Neutrophil (primary cell): ENCODE results near the gene CACNA1E.

Experiments used
- H3K27ac ChIP-seq: fragments of 200-600 bp; sonication (generic); 2 replicates; pipeline ENCODE4 v1.5.1; 2016; ENCODE audit warnings: mild to moderate bottlenecking, moderate library complexity
- H3K27me3 ChIP-seq: fragments of 200-600 bp; sonication (generic); 2 replicates; pipeline ENCODE4 v1.6.0; 2016; ENCODE audit warnings: mild to moderate bottlenecking
- H3K36me3 ChIP-seq: fragments of 200-600 bp; sonication (generic); 2 replicates; pipeline ENCODE4 v1.5.1; 2017
- H3K4me1 ChIP-seq, 2 experiments: fragments of 200-600 bp in 1 of 2; sonication (generic) in 1 of 2; 1 replicate in 1 of 2; 2 replicates in 1 of 2; pipeline versions ENCODE4 v1.5.1 to v1.6.1; 2013 to 2016; ENCODE audit warnings: low read depth in 1 of 2, low read length in 1 of 2, mild to moderate bottlenecking in 1 of 2, moderate library complexity in 1 of 2; ENCODE audit not compliant: control insufficient read depth in 1 of 2, insufficient read depth in 1 of 2
- H3K4me3 ChIP-seq, 2 experiments: fragments of 200-600 bp in 1 of 2; sonication (generic) in 1 of 2; 1 replicate in 1 of 2; 2 replicates in 1 of 2; pipeline ENCODE4 v1.5.1; 2013 to 2016; ENCODE audit warnings: low read depth in 1 of 2, low read length in 1 of 2, mild to moderate bottlenecking in 1 of 2, moderate library complexity in 1 of 2
- H3K9me3 ChIP-seq: fragments of 200-600 bp; sonication (generic); 2 replicates; pipeline ENCODE4 v1.5.1; 2016
- TF ChIP-seq, protein P1 (sequence below): fragments of 200-600 bp; sonication (generic); IDR thresholded peaks from 2 replicates; pipeline ENCODE4 v1.5.1; 2016; ENCODE audit warnings: antibody characterized with exemption

CACNA1E gene

DNA sequence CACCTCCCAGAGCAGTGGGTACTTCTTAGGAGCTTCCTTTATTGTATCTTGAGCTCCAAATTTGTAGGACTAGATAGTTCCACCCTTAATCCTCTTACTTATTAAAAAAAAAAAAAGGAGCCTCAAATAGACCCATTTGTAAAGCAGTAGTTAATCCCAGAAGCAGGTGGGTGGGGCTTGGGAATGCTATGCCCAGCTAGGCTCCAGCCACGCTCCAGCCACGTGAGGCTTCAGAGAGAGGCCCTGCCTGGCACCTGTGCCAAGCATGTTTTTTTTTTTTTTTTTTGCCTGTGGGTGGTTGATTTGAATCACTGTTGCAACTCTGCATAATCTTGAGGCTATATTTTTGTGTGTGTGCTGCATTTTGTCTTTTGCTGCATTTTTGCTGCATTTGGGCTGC lies 7.0 kb downstream of the CACNA1E start:
- Histone ChIP-seq H3K9me3 (no peaks in the 10 kb centered on the region), H3K4me1 (peaks cover 25 to 34% of the 10 kb centered on the region in 2 experiments), H3K27me3 (peaks cover 25% of the 10 kb centered on the region), H3K27ac (no peak overlapping the region), H3K36me3 (no peaks in the 10 kb centered on the region), H3K4me3 (no peak overlapping the region)
- TF ChIP-seq, protein P1, sequence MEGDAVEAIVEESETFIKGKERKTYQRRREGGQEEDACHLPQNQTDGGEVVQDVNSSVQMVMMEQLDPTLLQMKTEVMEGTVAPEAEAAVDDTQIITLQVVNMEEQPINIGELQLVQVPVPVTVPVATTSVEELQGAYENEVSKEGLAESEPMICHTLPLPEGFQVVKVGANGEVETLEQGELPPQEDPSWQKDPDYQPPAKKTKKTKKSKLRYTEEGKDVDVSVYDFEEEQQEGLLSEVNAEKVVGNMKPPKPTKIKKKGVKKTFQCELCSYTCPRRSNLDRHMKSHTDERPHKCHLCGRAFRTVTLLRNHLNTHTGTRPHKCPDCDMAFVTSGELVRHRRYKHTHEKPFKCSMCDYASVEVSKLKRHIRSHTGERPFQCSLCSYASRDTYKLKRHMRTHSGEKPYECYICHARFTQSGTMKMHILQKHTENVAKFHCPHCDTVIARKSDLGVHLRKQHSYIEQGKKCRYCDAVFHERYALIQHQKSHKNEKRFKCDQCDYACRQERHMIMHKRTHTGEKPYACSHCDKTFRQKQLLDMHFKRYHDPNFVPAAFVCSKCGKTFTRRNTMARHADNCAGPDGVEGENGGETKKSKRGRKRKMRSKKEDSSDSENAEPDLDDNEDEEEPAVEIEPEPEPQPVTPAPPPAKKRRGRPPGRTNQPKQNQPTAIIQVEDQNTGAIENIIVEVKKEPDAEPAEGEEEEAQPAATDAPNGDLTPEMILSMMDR = no peak

DNA sequence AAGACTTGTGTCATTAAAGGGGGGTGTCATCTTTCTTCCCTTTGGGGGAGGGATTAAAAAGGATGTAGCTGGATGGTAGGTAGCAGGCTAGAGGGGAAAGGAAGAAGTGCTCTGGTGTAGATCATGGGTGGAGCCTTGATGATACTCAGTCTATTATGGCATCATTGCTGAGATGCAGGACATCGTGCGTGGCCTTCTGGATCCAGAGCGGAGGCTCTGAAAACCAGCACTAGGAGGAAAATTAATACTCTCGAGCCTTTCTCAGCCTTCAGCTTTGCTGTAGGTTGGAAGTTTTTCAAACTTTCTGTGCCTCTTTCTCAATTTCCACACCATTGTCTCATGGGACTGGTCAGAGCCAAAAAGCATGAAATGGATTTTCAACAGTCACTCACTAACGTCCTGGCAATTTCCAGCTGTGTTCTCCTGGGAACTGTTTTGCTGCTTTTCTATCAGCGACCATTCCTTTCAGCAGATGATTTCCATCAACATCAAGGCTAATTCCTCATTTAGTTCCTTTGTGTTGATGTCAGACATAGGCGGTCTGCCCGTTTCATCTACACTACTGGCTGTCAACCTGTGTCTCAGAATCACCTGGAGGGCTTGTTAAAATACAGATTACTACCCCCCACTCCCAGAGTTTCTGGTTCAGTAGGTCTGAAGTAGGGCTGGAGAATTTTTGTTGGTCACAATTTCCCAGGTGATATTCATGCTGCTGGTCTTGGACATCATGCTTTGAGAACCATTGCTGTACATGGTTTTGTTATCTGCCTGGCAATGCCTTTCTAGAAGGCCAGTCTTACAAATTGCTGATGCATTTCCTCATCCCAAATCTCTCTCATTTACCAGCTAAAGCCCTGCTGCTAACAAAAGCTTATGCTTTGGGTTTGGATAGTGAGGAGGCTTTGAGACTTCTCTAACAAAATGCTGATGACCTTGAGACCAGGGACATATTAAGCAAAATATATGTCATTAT lies 7.7 kb downstream of the CACNA1E start:
- Histone ChIP-seq H3K9me3 (no peaks in the 10 kb centered on the region), H3K27ac (no peak overlapping the region), H3K27me3 (peaks cover 18% of the 10 kb centered on the region), H3K36me3 (no peaks in the 10 kb centered on the region), H3K4me3 (no peak overlapping the region), H3K4me1 (peaks cover 18 to 27% of the 10 kb centered on the region in 2 experiments)
- TF ChIP-seq, protein P1 = no peak

DNA sequence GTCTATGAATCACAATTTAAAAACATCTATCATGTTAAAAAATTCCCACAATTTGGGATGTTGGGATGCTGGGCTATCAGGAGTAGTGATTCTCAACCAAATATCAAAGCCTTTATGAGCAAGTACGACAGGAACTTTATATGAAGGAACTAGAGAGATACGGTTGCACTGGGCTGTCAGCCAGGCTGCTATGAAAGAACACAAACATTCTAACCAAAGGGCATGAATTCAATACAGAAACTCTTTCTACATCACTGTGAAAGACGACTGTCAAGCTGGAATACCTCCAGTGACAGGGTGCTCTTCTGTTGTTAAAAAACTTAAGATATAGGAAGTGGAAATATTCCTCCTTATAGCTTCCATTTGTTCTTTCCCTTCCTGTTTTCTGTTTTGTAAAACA lies 9.8 kb downstream of the CACNA1E start:
- Histone ChIP-seq H3K27ac (no peak overlapping the region), H3K4me1 (peaks cover 10 to 15% of the 10 kb centered on the region in 2 experiments), H3K9me3 (no peaks in the 10 kb centered on the region), H3K4me3 (no peak overlapping the region), H3K27me3 (peaks cover 10% of the 10 kb centered on the region), H3K36me3 (no peaks in the 10 kb centered on the region)
- TF ChIP-seq, protein P1 = no peak

DNA sequence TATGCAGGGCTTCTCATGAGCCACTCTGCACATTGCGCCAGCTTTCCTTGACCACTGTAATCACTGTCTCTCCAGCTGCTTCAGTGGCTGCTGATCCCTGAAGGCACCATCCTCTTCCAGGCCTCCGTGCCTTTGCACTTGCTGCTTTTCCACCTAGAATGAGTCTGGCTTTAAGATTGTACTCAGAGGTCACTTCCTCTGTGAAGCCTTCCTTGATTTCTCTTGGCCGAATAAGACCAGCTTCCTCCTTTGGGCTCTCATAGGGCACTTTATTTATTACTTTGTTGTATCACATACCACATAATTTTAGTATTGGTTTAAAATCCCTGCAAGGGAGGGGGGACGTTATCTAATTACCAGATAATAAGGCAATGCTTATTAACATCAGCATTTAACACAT lies 10.6 kb downstream of the CACNA1E start:
- H3K4me1 ChIP-seq = peaks cover 3 to 8% of the 10 kb centered on the region in 2 experiments
- H3K27ac ChIP-seq = no peak overlapping the region
- no peaks in the 10 kb centered on the region for H3K36me3 ChIP-seq
- H3K4me3 ChIP-seq = no peak overlapping the region
- TF ChIP-seq, protein P1 = no peak
- no peaks in the 10 kb centered on the region for H3K9me3 ChIP-seq
- H3K27me3 ChIP-seq = peaks cover 10% of the 10 kb centered on the region

DNA sequence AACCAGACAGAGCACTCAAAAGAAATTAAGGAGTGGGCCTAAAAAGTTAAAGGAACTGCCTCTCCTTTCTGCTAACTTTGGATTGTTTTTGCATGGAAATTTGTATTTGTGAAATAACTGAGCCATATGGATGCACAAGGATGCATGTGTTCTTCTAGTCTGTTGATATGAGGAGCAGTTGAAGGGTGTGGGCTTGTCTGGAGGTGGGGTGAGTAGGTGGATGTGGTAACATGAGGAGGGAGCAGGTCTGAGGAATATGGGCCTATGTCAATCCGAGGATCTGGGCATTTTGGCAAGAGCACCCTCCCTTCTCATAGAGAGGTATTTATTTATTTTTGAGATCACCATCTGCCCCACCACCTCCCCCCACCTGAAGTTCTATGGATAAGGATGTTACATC lies 13.4 kb downstream of the CACNA1E start:
- no peak overlapping the region for H3K4me3 ChIP-seq
- no peaks in the 10 kb centered on the region for H3K9me3 ChIP-seq
- H3K4me1 ChIP-seq = peaks cover 4 to 5% of the 10 kb centered on the region in 2 experiments
- H3K27ac ChIP-seq = no peak overlapping the region
- H3K36me3 ChIP-seq = no peaks in the 10 kb centered on the region
- H3K27me3 ChIP-seq = peaks cover 8% of the 10 kb centered on the region
- TF ChIP-seq, protein P1 = no peak
